Transverse colon (tissue), 4 donors: Measurements from ENCODE around the gene SMIM7. TPM values are rescaled to one million over a fixed set of nuclear protein-coding genes. Genes with fewer than 3 reads are reported as not detected.

ENCODE experiments used
- DNase-seq: peaks from one replicate; pipeline ENCODE4 v3.0.0-alpha.2; 2019
- H3K27ac ChIP-seq, 4 donors: fragments of 200-600 bp; sonication (generic); 2 replicates each; pipeline ENCODE4 v1.5.1; 2016 to 2018; ENCODE audit warnings: inconsistent platforms in 4 of 4
- H3K27me3 ChIP-seq: fragments of 200-600 bp; sonication (generic); 2 replicates; pipeline ENCODE4 v1.5.1; 2017; ENCODE audit warnings: inconsistent platforms
- H3K36me3 ChIP-seq, 4 donors: fragments of 200-600 bp; sonication (generic); 2 replicates each; pipeline ENCODE4 v1.5.1; 2017 to 2019; ENCODE audit warnings: inconsistent platforms in 4 of 4
- H3K4me1 ChIP-seq, 4 donors: fragments of 200-600 bp; sonication (generic); 2 replicates each; pipeline ENCODE4 v1.5.1; 2017 to 2020; ENCODE audit warnings: inconsistent platforms in 4 of 4
- H3K4me3 ChIP-seq, 4 donors: fragments of 200-600 bp; sonication (generic); 1 replicate in 1 of 4; 2 replicates in 3 of 4; pipeline versions ENCODE4 v1.5.1 to v1.6.1; 2017 to 2019; ENCODE audit warnings: inconsistent platforms in 4 of 4
- H3K9me3 ChIP-seq, 2 donors: fragments of 200-600 bp; sonication (generic); 2 replicates each; pipeline ENCODE4 v1.5.1; 2017 to 2019; ENCODE audit warnings: inconsistent platforms in 2 of 2
- CTCF ChIP-seq, 5 experiments: fragments of 200-600 bp in 3 of 5; fragments of 450-650 bp in 2 of 5; sonication (generic) in 3 of 5; IDR thresholded peaks; 1 replicate in 2 of 5; 2 replicates in 3 of 5; pipeline ENCODE4 v1.5.1; 2016 to 2017; ENCODE audit warnings: antibody characterized with exemption in 5 of 5, inconsistent platforms in 3 of 5, mild to moderate bottlenecking in 2 of 5, moderate library complexity in 1 of 5
- EP300 ChIP-seq: sonication (generic); formaldehyde crosslinking; IDR thresholded peaks from one replicate; pipeline ENCODE4 v1.6.1; 2017; ENCODE audit warnings: antibody characterized with exemption, low read depth
- POLR2A ChIP-seq: fragments of 450-650 bp; IDR thresholded peaks from one replicate; pipeline ENCODE4 v1.6.1; 2016; ENCODE audit warnings: antibody characterized with exemption, mild to moderate bottlenecking, moderate library complexity
- POLR2AphosphoS5 ChIP-seq, 3 donors: sonication (generic); formaldehyde crosslinking; IDR thresholded peaks; one replicate each; pipeline ENCODE4 v1.6.1; 2016; ENCODE audit warnings: antibody characterized with exemption in 3 of 3
- WGBS, 2 donors: methylation state at CpG; one replicate each; pipeline ENCODE4 v1.1.5; 2018; ENCODE audit warnings: low coverage in 1 of 2; 5-methylcytosine and 5-hydroxymethylcytosine counted together
- in situ Hi-C, 4 donors: fragments of 200-750 bp; cut with MboI; loops; one replicate each; pipeline versions ENCODE4 v1.15.0 to v1.15.1; 2017; ENCODE audit warnings: low sequenced_read_pairs in 3 of 4, low pct_ligation_motif_present in 1 of 4, low pct_unique_long_range_greater_than_20kb in 1 of 4
- intact Hi-C: fragments of 100-400 bp; cut with DNase I; formaldehyde crosslinking; loops from one replicate; pipeline ENCODE4 v1.15.1; 2023; ENCODE audit warnings: low total_unique reads
- total RNA-seq, 4 donors: library from RNA; depleted of rRNA; stranded (reverse); fragments of >200 nt; gene quantifications; one replicate each; pipeline ENCODE4 v1.1.0, GENCODE V29; 2016

The SMIM7 gene
- total RNA-seq, 4 donors from 2014 or later: 28.8 to 1,114 (median 108) TPM

- Histone ChIP-seq H3K27me3 (no peaks in the 10 kb centered on the region), H3K36me3 (peaks cover 0 to 11% (median under 1%) of the 10 kb centered on the region in 4 donors), H3K27ac (peak overlapping the region; percentile 91 to 98 (median 94)), H3K9me3 (no peaks in the 10 kb centered on the region), H3K4me3 (peak overlapping the region; percentile 86 to 99 (median 98)), H3K4me1 (peaks cover 20 to 33% (median 27%) of the 10 kb centered on the region in 4 donors)
- intact Hi-C loops (loop anchor here (10.0 kb wide), 1 partner anchor 53 kb away; the partner anchor contains the start of gene SLC35E1), in situ Hi-C loops (no loop called here)
- WGBS, 2 donors: 0% methylated on average over 3 of the region's 38 CpGs; no CpG with 5 or more reads in 1 of the 2 donors
- DNase-seq: no peak
- TF ChIP-seq POLR2AphosphoS5 (IDR thresholded peaks at IDR 0.05) (no peak), EP300 (no peak), POLR2A (no peak), CTCF (IDR thresholded peaks at IDR 0.05) (no peak)
Measured at GRCh38 chr19:16627928-16628182, 32.1 kb downstream of the SMIM7 start.

- peaks cover 20 to 33% (median 27%) of the 10 kb centered on the region in 4 donors for H3K4me1 ChIP-seq
- intact Hi-C loops: loop anchor here (10.0 kb wide), 1 partner anchor 53 kb away; the partner anchor contains the start of gene SLC35E1
Measured at GRCh38 chr19:16627193-16627927, 32.6 kb downstream of the SMIM7 start.

GRCh38 chr19:16626796-16627192 is 33.1 kb downstream of the SMIM7 start:
- Histone ChIP-seq H3K9me3 (no peaks in the 10 kb centered on the region), H3K4me3 (peak overlapping the region; percentile 86 to 99 (median 98)), H3K4me1 (peaks cover 20 to 33% (median 27%) of the 10 kb centered on the region in 4 donors), H3K36me3 (peaks cover 0 to 11% (median 0%) of the 10 kb centered on the region in 4 donors), H3K27me3 (no peaks in the 10 kb centered on the region), H3K27ac (peak overlapping the region; percentile 91 to 98 (median 94))
- in situ Hi-C loops (no loop called here), intact Hi-C loops (loop anchor here (10.0 kb wide), 1 partner anchor 52 kb away; the partner anchor contains the start of gene SLC35E1)
- 2% methylated on average over 12 of the region's 12 CpGs; no CpG with 5 or more reads in 1 of the 2 donors for WGBS, 2 donors
- DNase-seq: no peak
- no peak for TF ChIP-seq EP300
- no peak for TF ChIP-seq CTCF (IDR thresholded peaks at IDR 0.05)
- TF ChIP-seq POLR2AphosphoS5 (IDR thresholded peaks at IDR 0.05): no peak
- no peak for TF ChIP-seq POLR2A

More at GRCh38 chr19:16627193-16627927, 32.6 kb downstream of the SMIM7 start:
- peaks cover 0 to 11% (median 0%) of the 10 kb centered on the region in 4 donors for H3K36me3 ChIP-seq
- TF ChIP-seq POLR2A: no peak
- TF ChIP-seq POLR2AphosphoS5 (IDR thresholded peaks at IDR 0.05): no peak
- TF ChIP-seq CTCF (IDR thresholded peaks at IDR 0.05): no peak
- TF ChIP-seq EP300: no peak
- peak overlapping the region; percentile 86 to 99 (median 98) for H3K4me3 ChIP-seq
- H3K9me3 ChIP-seq: no peaks in the 10 kb centered on the region
- H3K27me3 ChIP-seq: no peaks in the 10 kb centered on the region
- 0% methylated on average over 31 of the region's 52 CpGs; no CpG with 5 or more reads in 1 of the 2 donors for WGBS, 2 donors
- DNase-seq: peak; percentile 24
- in situ Hi-C loops: no loop called here
- H3K27ac ChIP-seq: peak overlapping the region; percentile 91 to 98 (median 94)

GRCh38 chr19:16625163-16625958 is 34.6 kb downstream of the SMIM7 start:
- Histone ChIP-seq H3K27ac (no peak overlapping the region), H3K4me1 (peaks cover 22 to 40% (median 28%) of the 10 kb centered on the region in 4 donors), H3K27me3 (no peaks in the 10 kb centered on the region), H3K9me3 (no peaks in the 10 kb centered on the region), H3K36me3 (no peaks in the 10 kb centered on the region), H3K4me3 (no peak overlapping the region)
- 78 to 79% methylated on average over 13 to 16 of the region's 16 CpGs for WGBS, 2 donors
- DNase-seq: no peak
- intact Hi-C loops: loop anchor here (10.0 kb wide), 1 partner anchor 51 kb away; the partner anchor contains the start of gene SLC35E1
- in situ Hi-C loops: no loop called here
- TF ChIP-seq POLR2AphosphoS5 (IDR thresholded peaks at IDR 0.05) (no peak), POLR2A (no peak), CTCF (IDR thresholded peaks at IDR 0.05) (no peak), EP300 (no peak)
